HEK293 (cell line): ENCODE data around the gene FOSB.
A peak's percentile ranks its signal among the peaks of the same experiment; 100 is the strongest.

Experiments used
- CTCF ChIA-PET: fragments of 350-600 bp; formaldehyde crosslinking; extraction: SDS; loops from one replicate; lab custom pipeline; 2021; ENCODE audit warnings: antibody characterized with exemption; lab: Yijun Ruan, JAX
- POLR2A ChIA-PET: fragments of 300-600 bp; formaldehyde crosslinking; extraction: SDS; loops from one replicate; lab custom pipeline; 2020; ENCODE audit warnings: antibody characterized with exemption, inconsistent platforms; lab: Yijun Ruan, JAX
- H3K27ac ChIP-seq: fragments of 200-500 bp; sonication (Bioruptor generic); 2 replicates; pipeline ENCODE4 v1.5.1; 2014; ENCODE audit warnings: low read depth, low read length, control low read depth, inconsistent platforms; ENCODE audit errors: extremely low read depth
- H3K36me3 ChIP-seq, 2 experiments: fragments of 200-500 bp in 1 of 2; sonication (Bioruptor generic) in 1 of 2; 1 replicate in 1 of 2; 2 replicates in 1 of 2; pipeline ENCODE4 v1.5.1; 2014 to 2017; ENCODE audit warnings: inconsistent platforms in 2 of 2, low read length in 2 of 2; ENCODE audit not compliant: control insufficient read depth in 2 of 2, insufficient read depth in 1 of 2
- H3K4me1 ChIP-seq: fragments of 200-500 bp; sonication (Bioruptor generic); 2 replicates; pipeline ENCODE4 v1.5.1; 2014; ENCODE audit warnings: mild to moderate bottlenecking, low read length, inconsistent platforms; ENCODE audit not compliant: control insufficient read depth, insufficient read depth
- H3K4me3 ChIP-seq: 2 replicates; pipeline ENCODE4 v1.5.1; 2011; ENCODE audit warnings: low read depth, mild to moderate bottlenecking, control low read depth, low read length, moderate library complexity
- H3K9me3 ChIP-seq: fragments of 200-500 bp; sonication (Bioruptor generic); 2 replicates; pipeline ENCODE4 v1.5.1; 2014; ENCODE audit warnings: low read depth, low read length, inconsistent platforms; ENCODE audit not compliant: control insufficient read depth, insufficient read depth
- BCL11B ChIP-seq: fragments of 450-650 bp; formaldehyde crosslinking; IDR thresholded peaks from 2 replicates; pipeline ENCODE4 v1.5.1; 2016; ENCODE audit warnings: low read depth, missing biosample characterization, missing genetic modification characterization
- GLI2 ChIP-seq: fragments of 450-650 bp; formaldehyde crosslinking; IDR thresholded peaks from 2 replicates; pipeline ENCODE4; 2017; ENCODE audit warnings: missing biosample characterization, missing genetic modification characterization, low read depth, borderline replicate concordance
- GLIS2 ChIP-seq: fragments of 450-650 bp; formaldehyde crosslinking; IDR thresholded peaks from 2 replicates; pipeline ENCODE4 v1.5.1; 2016; ENCODE audit warnings: missing biosample characterization, missing genetic modification characterization
- HOXA7 ChIP-seq: sonication (generic); formaldehyde crosslinking; IDR thresholded peaks from 2 replicates; pipeline ENCODE4 v1.8.1; 2022; ENCODE audit warnings: missing genetic modification reagents, borderline replicate concordance
- KLF8 ChIP-seq: fragments of 450-650 bp; formaldehyde crosslinking; IDR thresholded peaks from 2 replicates; pipeline ENCODE4 v1.5.1; 2016; ENCODE audit warnings: missing biosample characterization, missing genetic modification characterization
- SCRT2 ChIP-seq: fragments of 450-650 bp; formaldehyde crosslinking; IDR thresholded peaks from 2 replicates; pipeline ENCODE4 v1.5.1; 2016; ENCODE audit warnings: missing biosample characterization, missing genetic modification characterization
- SP2 ChIP-seq: fragments of 450-650 bp; formaldehyde crosslinking; IDR thresholded peaks from 2 replicates; pipeline ENCODE4 v1.5.1; 2016; ENCODE audit warnings: missing biosample characterization, missing genetic modification characterization
- SP7 ChIP-seq: fragments of 450-650 bp; formaldehyde crosslinking; IDR thresholded peaks from 2 replicates; pipeline ENCODE4 v1.5.1; 2016; ENCODE audit warnings: missing biosample characterization, missing genetic modification characterization
- ZEB2 ChIP-seq: fragments of 450-650 bp; formaldehyde crosslinking; IDR thresholded peaks from 2 replicates; pipeline ENCODE4 v1.5.1; 2016; ENCODE audit warnings: missing biosample characterization, missing genetic modification characterization
- ZNF10 ChIP-seq: fragments of 450-650 bp; formaldehyde crosslinking; IDR thresholded peaks from 2 replicates; pipeline ENCODE4 v1.5.1; 2017; ENCODE audit warnings: missing biosample characterization, missing genetic modification characterization
- ZNF121 ChIP-seq: fragments of 450-650 bp; formaldehyde crosslinking; IDR thresholded peaks from 2 replicates; pipeline ENCODE4 v1.5.1; 2016; ENCODE audit warnings: missing biosample characterization, missing genetic modification characterization
- ZNF133 ChIP-seq: fragments of 450-650 bp; formaldehyde crosslinking; IDR thresholded peaks from 2 replicates; pipeline ENCODE4 v1.5.1; 2016; ENCODE audit warnings: missing biosample characterization, missing genetic modification characterization
- ZNF16 ChIP-seq: fragments of 450-650 bp; formaldehyde crosslinking; IDR thresholded peaks from 2 replicates; pipeline ENCODE4 v1.5.1; 2016; ENCODE audit warnings: low read depth, missing biosample characterization, missing genetic modification characterization
- ZNF211 ChIP-seq: fragments of 450-650 bp; formaldehyde crosslinking; IDR thresholded peaks from 2 replicates; pipeline ENCODE4 v1.5.1; 2016; ENCODE audit warnings: low read depth, missing biosample characterization, missing genetic modification characterization
- ZNF354C ChIP-seq: fragments of 450-650 bp; formaldehyde crosslinking; IDR thresholded peaks from 2 replicates; pipeline ENCODE4 v1.5.1; 2016; ENCODE audit warnings: missing biosample characterization, missing genetic modification characterization, low read depth, borderline replicate concordance
- ZNF433 ChIP-seq: fragments of 450-650 bp; formaldehyde crosslinking; IDR thresholded peaks from 2 replicates; pipeline ENCODE4 v1.5.1; 2016; ENCODE audit warnings: missing biosample characterization, missing genetic modification characterization, low read depth
- ZNF501 ChIP-seq: fragments of 450-650 bp; formaldehyde crosslinking; IDR thresholded peaks from 2 replicates; pipeline ENCODE4 v1.5.1; 2016; ENCODE audit warnings: missing biosample characterization, missing genetic modification characterization
- ZNF521 ChIP-seq: fragments of 450-650 bp; formaldehyde crosslinking; IDR thresholded peaks from 2 replicates; pipeline ENCODE4 v1.5.1; 2017; ENCODE audit warnings: missing biosample characterization, mild to moderate bottlenecking, missing genetic modification characterization
- ZNF530 ChIP-seq: fragments of 450-650 bp; formaldehyde crosslinking; IDR thresholded peaks from 2 replicates; pipeline ENCODE4 v1.5.1; 2016; ENCODE audit warnings: low read depth, missing biosample characterization, missing genetic modification characterization
- ZNF544 ChIP-seq: fragments of 450-650 bp; formaldehyde crosslinking; IDR thresholded peaks from 2 replicates; pipeline ENCODE4 v1.5.0; 2017; ENCODE audit warnings: missing biosample characterization, missing genetic modification characterization
- ZNF626 ChIP-seq: fragments of 450-650 bp; sonication (Bioruptor Pico); formaldehyde crosslinking; IDR thresholded peaks from 2 replicates; pipeline ENCODE4 v1.5.1; 2018; ENCODE audit warnings: missing biosample characterization, missing genetic modification characterization, inconsistent platforms
- ZNF664 ChIP-seq: fragments of 450-650 bp; formaldehyde crosslinking; IDR thresholded peaks from 2 replicates; pipeline ENCODE4 v1.5.1; 2016; ENCODE audit warnings: missing biosample characterization, missing genetic modification characterization
- ZXDB ChIP-seq: fragments of 450-650 bp; formaldehyde crosslinking; IDR thresholded peaks from 2 replicates; pipeline ENCODE4 v1.5.1; 2016; ENCODE audit warnings: missing biosample characterization, missing genetic modification characterization
- TF ChIP-seq, protein P1 (sequence below): fragments of 450-650 bp; formaldehyde crosslinking; IDR thresholded peaks from 2 replicates; pipeline ENCODE4; 2016; ENCODE audit warnings: missing biosample characterization, missing genetic modification characterization
- TF ChIP-seq, protein P2 (sequence below): fragments of 450-650 bp; formaldehyde crosslinking; IDR thresholded peaks from 2 replicates; pipeline ENCODE4 v1.5.0; 2017; ENCODE audit warnings: missing biosample characterization, missing genetic modification characterization, borderline replicate concordance
- TF ChIP-seq, protein P3 (sequence below): fragments of 450-650 bp; formaldehyde crosslinking; IDR thresholded peaks from 2 replicates; pipeline ENCODE4 v1.5.1; 2017; ENCODE audit warnings: missing biosample characterization, missing genetic modification characterization
- TF ChIP-seq, protein P4 (sequence below): fragments of 450-650 bp; formaldehyde crosslinking; IDR thresholded peaks from 2 replicates; pipeline ENCODE4 v1.5.1; 2016; ENCODE audit warnings: missing biosample characterization, missing genetic modification characterization
- TF ChIP-seq, protein P5 (sequence below): fragments of 450-650 bp; IDR thresholded peaks from 2 replicates; pipeline ENCODE4 v1.5.1; 2018; ENCODE audit warnings: missing biosample characterization, mild to moderate bottlenecking, missing genetic modification characterization

FOSB gene

DNA sequence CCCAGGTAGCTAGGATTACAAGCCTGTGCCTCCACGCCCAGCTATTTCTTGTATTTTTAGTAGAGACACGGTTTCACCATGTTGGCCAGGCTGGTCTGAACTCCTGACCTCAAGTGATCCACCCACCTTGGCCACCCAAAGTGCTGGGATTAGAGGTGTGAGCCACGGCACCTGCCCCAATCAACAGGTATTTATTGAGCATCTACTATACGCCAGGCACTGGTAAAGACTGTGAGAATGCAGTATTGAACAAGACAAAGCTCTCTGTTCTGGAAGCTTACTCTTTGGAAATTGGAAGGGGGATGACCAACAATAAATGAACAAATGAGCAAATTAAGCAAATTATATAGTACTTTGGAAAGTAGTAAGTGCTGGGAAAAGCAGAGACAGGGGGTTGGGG is 22.7 kb upstream of the FOSB start:
- H3K27ac ChIP-seq: no peak overlapping the region
- TF ChIP-seq ZNF433 (tag by site-specific recombination) (no peak), ZNF501 (tag by site-specific recombination) (no peak), SCRT2 (tag by site-specific recombination) (peak; percentile 60; the same call in 1 of the 2 replicates), ZNF664 (tag by site-specific recombination) (peak; percentile 98), ZNF626 (tag by site-specific recombination) (no peak)
- H3K4me3 ChIP-seq: no peak overlapping the region
- ChIA-PET POLR2A (no interaction called here), CTCF (interaction anchor here (0.6 to 2.9 kb wide), 16 partner anchors 14 to 1675 kb away, joined by 3 to 38 read pairs (median 5); partner anchors contain the start of gene FOSB)
- 0 out of 2 replicates have a peak, but pooled peaks cover 8% of the 10 kb centered on the region for H3K4me1 ChIP-seq
- no peaks in the 10 kb centered on the region for H3K9me3 ChIP-seq
- no peaks in the 10 kb centered on the region for H3K36me3 ChIP-seq

DNA sequence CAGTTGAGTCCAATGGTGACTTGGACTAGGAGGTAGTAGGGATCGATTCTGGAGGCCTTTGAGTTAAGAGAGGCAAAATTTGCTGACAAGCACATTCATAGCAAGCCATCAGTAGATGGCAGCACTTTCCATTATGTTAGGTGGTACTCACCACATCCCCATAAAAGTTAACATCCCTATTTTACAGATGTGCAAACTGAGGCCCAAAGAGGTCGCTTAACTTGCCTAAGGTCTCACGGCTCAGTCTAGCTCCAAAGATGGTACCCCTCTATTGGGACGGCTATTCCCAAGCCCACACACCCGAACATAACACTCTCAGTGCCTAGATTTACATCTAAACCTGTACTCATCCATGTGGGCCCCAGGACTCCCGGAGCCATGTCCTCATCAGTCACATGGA is 21.5 kb upstream of the FOSB start:
- Histone ChIP-seq H3K27ac (no peak overlapping the region), H3K9me3 (no peaks in the 10 kb centered on the region), H3K4me1 (0 out of 2 replicates have a peak, but pooled peaks cover 8% of the 10 kb centered on the region), H3K36me3 (no peaks in the 10 kb centered on the region), H3K4me3 (no peak overlapping the region)
- CTCF ChIA-PET: interaction anchor here (0.5 to 4.2 kb wide), 15 partner anchors 9 to 513 kb away, joined by 3 to 38 read pairs (median 6); partner anchors contain the start of gene FOSB
- POLR2A ChIA-PET: no interaction called here
- no peak for TF ChIP-seq ZNF521 (tag by site-specific recombination)
- no peak for TF ChIP-seq GLIS2 (tag by site-specific recombination)
- no peak for TF ChIP-seq ZNF133 (tag by site-specific recombination)
- TF ChIP-seq ZEB2 (tag by site-specific recombination): no peak
- TF ChIP-seq HOXA7 (CRISPR knock-in tag): no peak
- no peak for TF ChIP-seq ZNF16 (tag by site-specific recombination)
- TF ChIP-seq, protein P1, sequence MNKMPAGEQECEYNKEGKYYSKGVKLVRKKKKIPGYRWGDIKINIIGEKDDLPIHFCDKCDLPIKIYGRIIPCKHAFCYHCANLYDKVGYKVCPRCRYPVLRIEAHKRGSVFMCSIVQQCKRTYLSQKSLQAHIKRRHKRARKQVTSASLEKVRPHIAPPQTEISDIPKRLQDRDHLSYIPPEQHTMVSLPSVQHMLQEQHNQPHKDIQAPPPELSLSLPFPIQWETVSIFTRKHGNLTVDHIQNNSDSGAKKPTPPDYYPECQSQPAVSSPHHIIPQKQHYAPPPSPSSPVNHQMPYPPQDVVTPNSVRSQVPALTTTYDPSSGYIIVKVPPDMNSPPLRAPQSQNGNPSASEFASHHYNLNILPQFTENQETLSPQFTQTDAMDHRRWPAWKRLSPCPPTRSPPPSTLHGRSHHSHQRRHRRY (tag by site-specific recombination): no peak
- TF ChIP-seq SP7: 0 out of 2 replicates have a peak, but pooled peaks have one; percentile 19
- TF ChIP-seq, protein P2, sequence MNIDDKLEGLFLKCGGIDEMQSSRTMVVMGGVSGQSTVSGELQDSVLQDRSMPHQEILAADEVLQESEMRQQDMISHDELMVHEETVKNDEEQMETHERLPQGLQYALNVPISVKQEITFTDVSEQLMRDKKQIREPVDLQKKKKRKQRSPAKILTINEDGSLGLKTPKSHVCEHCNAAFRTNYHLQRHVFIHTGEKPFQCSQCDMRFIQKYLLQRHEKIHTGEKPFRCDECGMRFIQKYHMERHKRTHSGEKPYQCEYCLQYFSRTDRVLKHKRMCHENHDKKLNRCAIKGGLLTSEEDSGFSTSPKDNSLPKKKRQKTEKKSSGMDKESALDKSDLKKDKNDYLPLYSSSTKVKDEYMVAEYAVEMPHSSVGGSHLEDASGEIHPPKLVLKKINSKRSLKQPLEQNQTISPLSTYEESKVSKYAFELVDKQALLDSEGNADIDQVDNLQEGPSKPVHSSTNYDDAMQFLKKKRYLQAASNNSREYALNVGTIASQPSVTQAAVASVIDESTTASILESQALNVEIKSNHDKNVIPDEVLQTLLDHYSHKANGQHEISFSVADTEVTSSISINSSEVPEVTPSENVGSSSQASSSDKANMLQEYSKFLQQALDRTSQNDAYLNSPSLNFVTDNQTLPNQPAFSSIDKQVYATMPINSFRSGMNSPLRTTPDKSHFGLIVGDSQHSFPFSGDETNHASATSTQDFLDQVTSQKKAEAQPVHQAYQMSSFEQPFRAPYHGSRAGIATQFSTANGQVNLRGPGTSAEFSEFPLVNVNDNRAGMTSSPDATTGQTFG: no peak
- 0 out of 2 replicates have a peak, but pooled peaks have one; percentile 32 for TF ChIP-seq ZXDB (tag by site-specific recombination)
- TF ChIP-seq, protein P3, sequence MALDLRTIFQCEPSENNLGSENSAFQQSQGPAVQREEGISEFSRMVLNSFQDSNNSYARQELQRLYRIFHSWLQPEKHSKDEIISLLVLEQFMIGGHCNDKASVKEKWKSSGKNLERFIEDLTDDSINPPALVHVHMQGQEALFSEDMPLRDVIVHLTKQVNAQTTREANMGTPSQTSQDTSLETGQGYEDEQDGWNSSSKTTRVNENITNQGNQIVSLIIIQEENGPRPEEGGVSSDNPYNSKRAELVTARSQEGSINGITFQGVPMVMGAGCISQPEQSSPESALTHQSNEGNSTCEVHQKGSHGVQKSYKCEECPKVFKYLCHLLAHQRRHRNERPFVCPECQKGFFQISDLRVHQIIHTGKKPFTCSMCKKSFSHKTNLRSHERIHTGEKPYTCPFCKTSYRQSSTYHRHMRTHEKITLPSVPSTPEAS (tag by site-specific recombination): no peak
- TF ChIP-seq, protein P4, sequence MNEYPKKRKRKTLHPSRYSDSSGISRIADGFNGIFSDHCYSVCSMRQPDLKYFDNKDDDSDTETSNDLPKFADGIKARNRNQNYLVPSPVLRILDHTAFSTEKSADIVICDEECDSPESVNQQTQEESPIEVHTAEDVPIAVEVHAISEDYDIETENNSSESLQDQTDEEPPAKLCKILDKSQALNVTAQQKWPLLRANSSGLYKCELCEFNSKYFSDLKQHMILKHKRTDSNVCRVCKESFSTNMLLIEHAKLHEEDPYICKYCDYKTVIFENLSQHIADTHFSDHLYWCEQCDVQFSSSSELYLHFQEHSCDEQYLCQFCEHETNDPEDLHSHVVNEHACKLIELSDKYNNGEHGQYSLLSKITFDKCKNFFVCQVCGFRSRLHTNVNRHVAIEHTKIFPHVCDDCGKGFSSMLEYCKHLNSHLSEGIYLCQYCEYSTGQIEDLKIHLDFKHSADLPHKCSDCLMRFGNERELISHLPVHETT (tag by site-specific recombination): 0 out of 2 replicates have a peak, but pooled peaks have one; percentile 23
- TF ChIP-seq ZNF10 (tag by site-specific recombination): peak; percentile 30; the same call in 1 of the 2 replicates
- 0 out of 2 replicates have a peak, but pooled peaks have one; percentile 21 for TF ChIP-seq KLF8 (tag by site-specific recombination)
- no peak for TF ChIP-seq ZNF544 (tag by site-specific recombination)
- TF ChIP-seq, protein P5, sequence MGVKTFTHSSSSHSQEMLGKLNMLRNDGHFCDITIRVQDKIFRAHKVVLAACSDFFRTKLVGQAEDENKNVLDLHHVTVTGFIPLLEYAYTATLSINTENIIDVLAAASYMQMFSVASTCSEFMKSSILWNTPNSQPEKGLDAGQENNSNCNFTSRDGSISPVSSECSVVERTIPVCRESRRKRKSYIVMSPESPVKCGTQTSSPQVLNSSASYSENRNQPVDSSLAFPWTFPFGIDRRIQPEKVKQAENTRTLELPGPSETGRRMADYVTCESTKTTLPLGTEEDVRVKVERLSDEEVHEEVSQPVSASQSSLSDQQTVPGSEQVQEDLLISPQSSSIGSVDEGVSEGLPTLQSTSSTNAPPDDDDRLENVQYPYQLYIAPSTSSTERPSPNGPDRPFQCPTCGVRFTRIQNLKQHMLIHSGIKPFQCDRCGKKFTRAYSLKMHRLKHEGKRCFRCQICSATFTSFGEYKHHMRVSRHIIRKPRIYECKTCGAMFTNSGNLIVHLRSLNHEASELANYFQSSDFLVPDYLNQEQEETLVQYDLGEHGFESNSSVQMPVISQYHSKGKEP: no peak
- peak; percentile 12; the same call in 1 of the 2 replicates for TF ChIP-seq ZNF121 (tag by site-specific recombination)
- TF ChIP-seq SP2 (tag by site-specific recombination): no peak
- no peak for TF ChIP-seq ZNF530 (tag by site-specific recombination)
- TF ChIP-seq BCL11B: no peak
- no peak for TF ChIP-seq ZNF354C
- no peak for TF ChIP-seq ZNF211
- TF ChIP-seq GLI2 (tag by site-specific recombination): no peak
- peak; percentile 73; the same call in 1 of the 2 replicates for TF ChIP-seq ZNF664 (tag by site-specific recombination)
